ENCODE measurements around the gene DDN. TPM values are rescaled to one million over a fixed set of nuclear protein-coding genes. Genes with fewer than 3 reads are reported as not detected.

DDN gene
- total RNA-seq, 1 experiment from 2014 or later = 0.35 TPM

DNA sequence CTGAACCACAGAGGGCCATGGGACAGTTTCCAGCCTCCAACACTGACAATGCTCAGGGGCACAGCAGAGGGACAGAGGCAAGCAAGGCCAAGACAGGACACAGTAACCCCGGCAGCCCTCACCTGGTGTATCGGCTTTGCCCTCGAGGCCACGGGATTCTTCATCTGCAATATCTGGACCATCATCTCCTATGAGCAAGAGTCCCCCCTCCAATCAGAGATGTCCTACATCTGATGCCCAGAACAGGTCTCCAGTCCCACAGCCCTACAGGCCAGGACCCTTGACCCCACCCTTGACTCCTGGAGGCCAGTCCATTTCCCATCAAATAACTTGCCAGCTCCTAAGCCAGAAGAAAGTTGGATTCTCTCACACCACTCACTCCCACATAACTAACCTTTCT is 44.1 kb upstream of the DDN start:
- no peak overlapping the region for H2AK5ac ChIP-seq (ENCODE audit: insufficient read length, low read length)
- H4K5ac ChIP-seq (ENCODE audit: insufficient read length, low read depth, low read length) = no peak overlapping the region
- H4K20me1 ChIP-seq (ENCODE audit: control insufficient read depth, insufficient read depth, insufficient read length) = no peaks in the 10 kb centered on the region
- H3K27ac ChIP-seq (ENCODE audit: insufficient read length, low read depth, low read length) = no peak overlapping the region
- no peak overlapping the region; a peak in 1 of 5 replicates for H3K4me3 Mint-ChIP-seq
- H3K9me3 ChIP-seq (ENCODE audit: control insufficient read depth, low read depth, low read length) = no peaks in the 10 kb centered on the region
- H2BK12ac ChIP-seq (ENCODE audit: insufficient read length, low read depth, low read length) = no peak overlapping the region
- H4K91ac ChIP-seq (ENCODE audit: insufficient read length, low read depth, low read length) = no peak overlapping the region
- no CpG with 5 or more reads among the region's 4 CpGs for WGBS (ENCODE audit: extremely low coverage, insufficient read length, low lambda C conversion rate)
- H3K9me3 Mint-ChIP-seq = no peaks in the 10 kb centered on the region
- H3K23ac ChIP-seq (ENCODE audit: insufficient read length, low read depth, low read length) = no peak overlapping the region
- H4K8ac ChIP-seq (replicated peaks; ENCODE audit: insufficient read length, low read depth, low read length) = no peak overlapping the region
- H3K4me1 ChIP-seq (ENCODE audit: insufficient read depth, low read length) = no peaks in the 10 kb centered on the region
- H3K4me2 ChIP-seq (ENCODE audit: insufficient read depth, insufficient read length, low read length) = no peak overlapping the region
- no peak overlapping the region for H3K56ac ChIP-seq (ENCODE audit: insufficient read length, low read depth, low read length)
- H3T11ph ChIP-seq (ENCODE audit: low read length) = no peak overlapping the region
- no peak overlapping the region for H3K4ac ChIP-seq (ENCODE audit: low read depth, low read length)
- no peaks in the 10 kb centered on the region for H3K79me1 ChIP-seq (ENCODE audit: insufficient read depth, low read depth, low read length, poor library complexity, severe bottlenecking)
- no peak overlapping the region for H3K14ac ChIP-seq (ENCODE audit: insufficient read depth, low read length)
- no peaks in the 10 kb centered on the region for H3K4me1 Mint-ChIP-seq
- no peaks in the 10 kb centered on the region for H3K27me3 Mint-ChIP-seq (ENCODE audit: low read depth)
- no peaks in the 10 kb centered on the region for H3K23me2 ChIP-seq (ENCODE audit: insufficient read length, low read depth, low read length, poor library complexity, severe bottlenecking)
- H3K36me3 Mint-ChIP-seq (ENCODE audit: insufficient read depth in 1 of 3, low read depth in 3 of 3) = peaks cover 66 to 97% (median 91%) of the 10 kb centered on the region in 3 experiments
- no peak overlapping the region for H2BK20ac ChIP-seq (ENCODE audit: low read depth, low read length, poor library complexity, severe bottlenecking)
- no peak overlapping the region for H2BK5ac ChIP-seq (ENCODE audit: insufficient read length, low read length)
- TF ChIP-seq, protein P1, sequence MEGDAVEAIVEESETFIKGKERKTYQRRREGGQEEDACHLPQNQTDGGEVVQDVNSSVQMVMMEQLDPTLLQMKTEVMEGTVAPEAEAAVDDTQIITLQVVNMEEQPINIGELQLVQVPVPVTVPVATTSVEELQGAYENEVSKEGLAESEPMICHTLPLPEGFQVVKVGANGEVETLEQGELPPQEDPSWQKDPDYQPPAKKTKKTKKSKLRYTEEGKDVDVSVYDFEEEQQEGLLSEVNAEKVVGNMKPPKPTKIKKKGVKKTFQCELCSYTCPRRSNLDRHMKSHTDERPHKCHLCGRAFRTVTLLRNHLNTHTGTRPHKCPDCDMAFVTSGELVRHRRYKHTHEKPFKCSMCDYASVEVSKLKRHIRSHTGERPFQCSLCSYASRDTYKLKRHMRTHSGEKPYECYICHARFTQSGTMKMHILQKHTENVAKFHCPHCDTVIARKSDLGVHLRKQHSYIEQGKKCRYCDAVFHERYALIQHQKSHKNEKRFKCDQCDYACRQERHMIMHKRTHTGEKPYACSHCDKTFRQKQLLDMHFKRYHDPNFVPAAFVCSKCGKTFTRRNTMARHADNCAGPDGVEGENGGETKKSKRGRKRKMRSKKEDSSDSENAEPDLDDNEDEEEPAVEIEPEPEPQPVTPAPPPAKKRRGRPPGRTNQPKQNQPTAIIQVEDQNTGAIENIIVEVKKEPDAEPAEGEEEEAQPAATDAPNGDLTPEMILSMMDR (conservative IDR thresholded peaks at IDR 0.05) = no peak
- H2BK15ac ChIP-seq (ENCODE audit: low read depth, low read length) = no peak overlapping the region
- H3K18ac ChIP-seq (ENCODE audit: insufficient read length, low read depth, low read length) = no peak overlapping the region
- H3K27me3 ChIP-seq (ENCODE audit: insufficient read depth, low read length) = no peaks in the 10 kb centered on the region
- no peak overlapping the region for H3K9ac ChIP-seq (ENCODE audit: extremely low read depth, insufficient read length, low read length)
- no peaks in the 10 kb centered on the region for H3K79me2 ChIP-seq (ENCODE audit: insufficient read depth, low read length)
- H3K27ac Mint-ChIP-seq = no peak overlapping the region
- no peak overlapping the region for H2BK120ac ChIP-seq (ENCODE audit: low read depth, low read length, poor library complexity, severe bottlenecking)
- no peak for DNase-seq
- H2AFZ ChIP-seq (ENCODE audit: low read length) = no peak overlapping the region
